GM10847 (cell line): ENCODE data around the gene C19orf53.

Experiments used
- POLR2A ChIP-seq: IDR thresholded peaks from 2 replicates; pipeline ENCODE4 v1.6.1; 2011; ENCODE audit not compliant: insufficient read length; ENCODE audit errors: extremely low read depth

Gene C19orf53

DNA sequence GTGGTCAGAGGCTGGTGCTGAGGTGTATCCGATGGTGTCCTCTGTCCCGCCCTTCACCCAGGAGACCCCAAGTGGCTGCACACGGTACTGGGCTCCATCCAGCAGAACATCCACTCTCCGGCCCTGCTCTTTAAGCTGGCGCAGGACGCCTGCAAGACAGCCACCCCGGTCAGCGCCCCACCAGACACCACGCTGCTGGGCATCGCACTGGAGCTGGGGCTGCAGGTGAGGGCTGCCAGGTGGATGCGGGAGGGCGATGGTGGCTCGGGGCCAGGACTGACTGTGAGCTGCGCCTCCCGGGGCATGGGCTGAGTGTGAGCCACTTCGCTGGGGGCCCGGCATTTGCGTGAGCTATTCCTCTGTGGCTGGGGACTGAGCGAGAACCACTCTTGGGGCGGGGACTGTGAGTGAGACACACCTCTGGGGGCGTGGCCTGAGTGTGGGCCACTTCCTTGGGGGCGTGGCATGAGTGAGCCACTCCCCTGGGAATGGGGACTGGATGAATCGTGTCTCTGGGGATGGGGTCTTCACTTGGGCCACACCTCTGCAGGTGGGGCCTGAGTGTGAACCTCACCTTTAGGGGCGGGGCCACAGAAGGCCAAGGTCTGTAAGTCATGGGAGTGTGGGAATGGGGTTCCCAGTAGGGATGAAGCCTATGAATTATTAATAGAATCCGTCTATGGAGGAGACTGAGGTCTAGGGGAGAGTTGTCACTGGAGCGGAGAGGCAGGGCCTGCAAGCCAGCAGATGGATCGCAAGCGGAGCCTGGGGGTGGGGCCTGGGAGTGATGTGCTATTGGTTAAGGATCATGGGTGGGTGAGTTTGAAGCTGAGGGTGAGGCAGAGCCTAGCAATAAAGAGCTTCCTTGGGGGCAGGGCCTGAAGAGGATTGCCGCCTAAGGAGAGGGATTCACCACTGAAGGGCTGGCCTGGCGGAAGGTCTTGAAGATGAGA, 51.5 kb downstream of the C19orf53 start:
- no peak for TF ChIP-seq POLR2A

- no peak for TF ChIP-seq POLR2A
Observed at GRCh38 chr19:13826652-13827235, 52.5 kb downstream of the C19orf53 start.

DNA sequence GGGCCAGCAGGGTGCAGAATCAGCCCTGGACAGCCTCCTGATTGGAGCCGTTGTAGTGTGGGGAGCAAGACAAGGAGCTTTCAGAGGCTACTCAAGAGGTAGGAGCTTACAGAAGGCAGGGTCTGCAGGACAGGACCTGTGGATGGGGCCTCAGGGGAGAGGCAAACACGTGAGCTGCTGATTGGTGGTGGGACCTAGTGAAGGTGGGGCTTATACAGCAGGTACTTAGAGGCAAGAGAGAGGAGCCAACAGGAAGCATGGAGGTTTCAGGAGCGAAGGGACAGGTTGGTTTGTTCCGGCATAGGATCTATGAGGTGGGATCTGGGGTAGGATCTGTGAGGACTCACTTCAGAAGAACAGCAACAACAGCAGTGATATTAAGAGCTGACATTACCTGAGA, 53.4 kb downstream of the C19orf53 start:
- no peak for TF ChIP-seq POLR2A
